H1 (cell line): ENCODE measurements around the gene LIMS1. TPM values are rescaled to one million over a fixed set of nuclear protein-coding genes. Genes with fewer than 3 reads are reported as not detected.

Experiments
- CTCF ChIA-PET: fragments of 300-600 bp; sonication (Branson Sonifier 250); formaldehyde crosslinking; loops from one replicate; lab custom pipeline; 2021; ENCODE audit not compliant: partially characterized antibody; lab: Charles Lee
- POLR2A ChIA-PET: fragments of 300-600 bp; sonication (Branson Sonifier 250); formaldehyde crosslinking; loops from one replicate; lab custom pipeline; 2021; ENCODE audit warnings: inconsistent platforms; ENCODE audit not compliant: partially characterized antibody; lab: Charles Lee
- DNase-seq, 2 experiments: peaks; one replicate each; pipeline versions ENCODE4 v3.0.0 to v3.0.0-alpha.2; 2010 to 2022; ENCODE audit warnings: low spot score in 2 of 2, low read depth in 1 of 2, mixed read lengths in 1 of 2
- FAIRE-seq: peaks from 2 replicates; lab custom pipeline; 2011; peaks lifted over from hg19 to GRCh38; lab: Jason Lieb, UNC
- H2AFZ ChIP-seq: 2 replicates; pipeline ENCODE4 v1.8.1; 2012; ENCODE audit warnings: low read length, inconsistent platforms
- H2AK5ac ChIP-seq: 2 replicates; pipeline ENCODE4 v1.6.1; 2013; ENCODE audit warnings: low read depth, low read length
- H2BK120ac ChIP-seq: replicated peaks from 2 replicates; pipeline ENCODE3; 2013; ENCODE audit warnings: low read depth, low read length, inconsistent platforms
- H2BK12ac ChIP-seq: 2 replicates; pipeline ENCODE4 v1.6.1; 2013; ENCODE audit warnings: low read depth, low read length
- H2BK15ac ChIP-seq: 2 replicates; pipeline ENCODE4 v1.6.1; 2013; ENCODE audit warnings: low read length
- H2BK20ac ChIP-seq: 2 replicates; pipeline ENCODE4 v1.6.1; 2013; ENCODE audit warnings: low read length
- H2BK5ac ChIP-seq: 2 replicates; pipeline ENCODE4 v1.6.1; 2013; ENCODE audit warnings: low read depth, low read length
- H3K14ac ChIP-seq: 2 replicates; pipeline ENCODE4 v1.6.1; 2013; ENCODE audit warnings: inconsistent platforms; ENCODE audit not compliant: insufficient read length
- H3K18ac ChIP-seq: 2 replicates; pipeline ENCODE4 v1.6.1; 2013; ENCODE audit warnings: low read length; ENCODE audit errors: extremely low read depth
- H3K23ac ChIP-seq: 2 replicates; pipeline ENCODE4 v1.6.1; 2013; ENCODE audit warnings: inconsistent platforms; ENCODE audit not compliant: insufficient read length
- H3K23me2 ChIP-seq: 2 replicates; pipeline ENCODE4 v1.6.1; 2013; ENCODE audit warnings: low read depth, low read length
- H3K27ac ChIP-seq: 2 replicates; pipeline ENCODE4 v1.6.1; 2011; ENCODE audit warnings: low read depth, low read length, inconsistent platforms
- H3K27me3 ChIP-seq, 4 experiments: replicated peaks in 1 of 4; 1 replicate in 1 of 4; 2 replicates in 3 of 4; pipeline versions ENCODE4 v1.6.1 to v1.8.1; 2011 to 2013; ENCODE audit warnings: low read length in 3 of 4, mild to moderate bottlenecking in 3 of 4, inconsistent platforms in 2 of 4, mixed read lengths in 2 of 4, moderate library complexity in 1 of 4; ENCODE audit not compliant: control insufficient read depth in 3 of 4, insufficient read depth in 3 of 4; ENCODE audit errors: extremely low read depth in 1 of 4
- H3K36me3 ChIP-seq, 4 experiments: 2 replicates each; pipeline versions ENCODE4 v1.6.1 to v1.8.1; 2011 to 2013; ENCODE audit warnings: mild to moderate bottlenecking in 4 of 4, low read length in 3 of 4, moderate library complexity in 2 of 4, control low read depth in 1 of 4, inconsistent platforms in 1 of 4; ENCODE audit not compliant: insufficient read depth in 4 of 4, control insufficient read depth in 2 of 4
- H3K4ac ChIP-seq: replicated peaks from 2 replicates; pipeline ENCODE3; 2013; ENCODE audit warnings: low read length, low read depth, mixed read lengths, inconsistent platforms; ENCODE audit not compliant: insufficient read length
- H3K4me1 ChIP-seq, 4 experiments: replicated peaks in 1 of 4; 1 replicate in 1 of 4; 2 replicates in 3 of 4; pipeline versions ENCODE4 v1.6.1 to v1.8.1; 2011 to 2013; ENCODE audit warnings: low read length in 3 of 4, inconsistent platforms in 2 of 4, mixed read lengths in 1 of 4; ENCODE audit not compliant: insufficient read depth in 4 of 4, control insufficient read depth in 3 of 4
- H3K4me2 ChIP-seq, 2 experiments: 2 replicates each; pipeline versions ENCODE4 v1.6.1 to v1.8.1; 2011 to 2013; ENCODE audit warnings: low read depth in 2 of 2, low read length in 2 of 2, control low read depth in 1 of 2, inconsistent platforms in 1 of 2, mild to moderate bottlenecking in 1 of 2; ENCODE audit not compliant: insufficient read depth in 1 of 2
- H3K4me3 ChIP-seq, 4 experiments: fragments of 200-600, 300-600 bp in 1 of 4; sonication (generic), shearing (Covaris generic), sonication (Bioruptor Twin) in 1 of 4; 2 replicates each; pipeline versions ENCODE4 v1.5.1 to v1.8.1; 2011 to 2016; ENCODE audit warnings: low read length in 4 of 4, low read depth in 3 of 4, control low read depth in 2 of 4, inconsistent platforms in 2 of 4, mild to moderate bottlenecking in 2 of 4, mixed read lengths in 1 of 4, moderate library complexity in 1 of 4; ENCODE audit not compliant: insufficient read depth in 2 of 4; ENCODE audit errors: extremely low read depth in 1 of 4
- H3K56ac ChIP-seq: replicated peaks from 2 replicates; pipeline ENCODE3; 2013; ENCODE audit warnings: low read depth, mild to moderate bottlenecking, mixed read lengths, low read length, inconsistent platforms; ENCODE audit not compliant: insufficient read length
- H3K79me1 ChIP-seq: 2 replicates; pipeline ENCODE4 v1.6.1; 2013; ENCODE audit warnings: low read depth, low read length, control low read depth
- H3K79me2 ChIP-seq, 2 experiments: 2 replicates each; pipeline versions ENCODE4 v1.6.1 to v1.8.1; 2012 to 2013; ENCODE audit warnings: low read length in 2 of 2, mild to moderate bottlenecking in 2 of 2, inconsistent platforms in 1 of 2; ENCODE audit not compliant: insufficient read depth in 2 of 2, control insufficient read depth in 1 of 2
- H3K9ac ChIP-seq, 4 experiments: replicated peaks in 1 of 4; 1 replicate in 1 of 4; 2 replicates in 3 of 4; pipeline versions ENCODE4 v1.6.1 to v1.8.1; 2011 to 2013; ENCODE audit warnings: low read depth in 3 of 4, low read length in 3 of 4, control low read depth in 2 of 4, mild to moderate bottlenecking in 2 of 4, moderate library complexity in 2 of 4, inconsistent platforms in 1 of 4; ENCODE audit errors: extremely low read depth in 1 of 4
- H3K9me3 ChIP-seq, 2 experiments: 2 replicates each; pipeline versions ENCODE4 v1.6.1 to v1.8.1; 2012 to 2013; ENCODE audit warnings: mild to moderate bottlenecking in 2 of 2, moderate library complexity in 2 of 2, control low read depth in 1 of 2, inconsistent platforms in 1 of 2, low read depth in 1 of 2, low read length in 1 of 2, mixed read lengths in 1 of 2; ENCODE audit not compliant: insufficient read depth in 2 of 2
- H4K20me1 ChIP-seq, 2 experiments: replicated peaks in 1 of 2; 2 replicates each; pipeline versions ENCODE3 to v1.8.1; 2011 to 2013; ENCODE audit warnings: inconsistent platforms in 2 of 2, low read length in 2 of 2, mild to moderate bottlenecking in 1 of 2; ENCODE audit not compliant: insufficient read depth in 2 of 2, control insufficient read depth in 1 of 2
- H4K5ac ChIP-seq: 2 replicates; pipeline ENCODE4 v1.6.1; 2013; ENCODE audit warnings: low read length, low read depth, mixed read lengths, inconsistent platforms; ENCODE audit not compliant: insufficient read length
- H4K8ac ChIP-seq: 2 replicates; pipeline ENCODE4 v1.8.0; 2013; ENCODE audit warnings: mild to moderate bottlenecking, moderate library complexity, low read length, inconsistent platforms; ENCODE audit not compliant: insufficient read depth; ENCODE audit errors: extremely low read depth
- H4K91ac ChIP-seq: replicated peaks from 2 replicates; pipeline ENCODE3; 2013; ENCODE audit warnings: low read length, mixed read lengths, inconsistent platforms; ENCODE audit not compliant: insufficient read length
- E2F6 ChIP-seq: IDR thresholded peaks from 2 replicates; pipeline ENCODE4 v1.6.1; 2012; ENCODE audit warnings: inconsistent platforms
- HDAC2 ChIP-seq, 2 experiments: fragments of 300-600 bp in 1 of 2; sonication (generic) in 1 of 2; IDR thresholded peaks; 2 replicates each; pipeline ENCODE4 v1.6.1; 2011 to 2012; ENCODE audit warnings: low read depth in 2 of 2, low read length in 2 of 2, mild to moderate bottlenecking in 2 of 2, moderate library complexity in 2 of 2, borderline replicate concordance in 1 of 2, inconsistent platforms in 1 of 2
- MAX ChIP-seq: IDR thresholded peaks from 2 replicates; pipeline ENCODE4 v1.6.1; 2012; ENCODE audit warnings: inconsistent platforms
- SIN3A ChIP-seq, 2 experiments: IDR thresholded peaks in 1 of 2; conservative IDR thresholded peaks in 1 of 2; 2 replicates each; pipeline ENCODE4 v1.6.1; 2011 to 2012; ENCODE audit warnings: low read length in 2 of 2, improper control_type of control experiment in 1 of 2, low read depth in 1 of 2, mild to moderate bottlenecking in 1 of 2
- USF2 ChIP-seq: IDR thresholded peaks from 2 replicates; pipeline ENCODE4 v1.6.1; 2011; ENCODE audit warnings: low read length, improper control_type of control experiment
- WGBS, 2 experiments: shearing (Covaris generic) in 1 of 2; methylation state at CpG; one replicate each; pipeline versions ENCODE4 v1.1.6 to v1.1.7; 2013 to 2015; ENCODE audit warnings: low lambda C conversion rate in 2 of 2, mixed read lengths in 2 of 2, inconsistent platforms in 1 of 2, low coverage in 1 of 2, missing lambda C conversion rate in 1 of 2; ENCODE audit not compliant: insufficient replicate concordance in 2 of 2, insufficient coverage in 1 of 2, insufficient read length in 1 of 2; ENCODE audit errors: extremely low coverage in 1 of 2, missing lambda C conversion rate in 1 of 2; 5-methylcytosine and 5-hydroxymethylcytosine counted together
- polyA plus RNA-seq, 7 experiments: library from polyadenylated mRNA; depleted of rRNA in 3 of 7; stranded (reverse) in 5 of 7; unstranded in 2 of 7; fragments of >200 nt in 5 of 7; fragments of 200-250 nt in 2 of 7; gene quantifications; 1 replicate in 5 of 7; 2 replicates in 1 of 7; 4 replicates in 1 of 7; pipeline versions ENCODE4 v1.2.1 to v1.2.3, GENCODE V29; 2011 to 2013; ENCODE audit warnings: missing spikeins in 2 of 7, mixed read lengths in 2 of 7
- total RNA-seq: library from RNA; stranded (reverse); fragmentation: NEBNext Ultra II Directional; extraction: Animal tissue kit (Norgen Biotek cat#: 25700); gene quantifications from 2 replicates; pipeline ENCODE4 v1.2.1, GENCODE V29; 2021

The LIMS1 gene
- total and polyA plus RNA-seq, 2 of the 8 experiments (the other 6 are each of a cell fraction or from before 2014, with no cell fraction given): 24.1 to 36.7 TPM

- Histone ChIP-seq H3K4me3 (no peak overlapping the region), H3K36me3 (no peaks in the 10 kb centered on the region), H3K56ac (no peak overlapping the region), H3K4ac (no peak overlapping the region), H2AK5ac (0 out of 2 replicates have a peak overlapping the region, but pooled peaks have one; percentile 2), H2BK12ac (no peak overlapping the region; the same call in 1 of the 2 replicates), H3K23me2 (no peaks in the 10 kb centered on the region), H3K27me3 (no peaks in the 10 kb centered on the region), H3K23ac (no peak overlapping the region), H2BK5ac (no peak overlapping the region), H2BK120ac (no peak overlapping the region), H3K9me3 (no peaks in the 10 kb centered on the region), H4K8ac (no peak overlapping the region), H4K91ac (no peak overlapping the region), H3K4me1 (peaks cover 0 to 4% (median 3%) of the 10 kb centered on the region in 4 experiments; a peak in 4 of 7 replicates), H3K27ac (no peak overlapping the region), H3K9ac (no peak overlapping the region), H3K79me1 (peaks cover 3% of the 10 kb centered on the region; the same call in 1 of the 2 replicates), H4K5ac (no peak overlapping the region), H3K4me2 (no peak overlapping the region), H2AFZ (no peak overlapping the region), H3K14ac (no peak overlapping the region), H4K20me1 (no peaks in the 10 kb centered on the region), H3K18ac (no peak overlapping the region), H2BK15ac (no peak overlapping the region), H3K79me2 (peaks cover 0 to 15% of the 10 kb centered on the region in 2 experiments; a peak in 2 of 4 replicates), H2BK20ac (no peak overlapping the region)
- TF ChIP-seq SIN3A (conservative IDR thresholded peaks at IDR 0.05 in 1 of 2, IDR thresholded peaks at IDR 0.05 in 1 of 2; ENCODE audit: low read depth in 1 of 2, low read length in 2 of 2) (no peak), USF2 (no peak), E2F6 (no peak), MAX (no peak), HDAC2 (IDR thresholded peaks at IDR 0.05; ENCODE audit: borderline replicate concordance in 1 of 2, low read depth in 2 of 2, low read length in 2 of 2) (no peak)
- 96% methylated on average over 4 of the region's 4 CpGs; no CpG with 5 or more reads in 1 of the 2 experiments for WGBS, 2 experiments
- ChIA-PET POLR2A (no interaction called here), CTCF (interaction anchor here (1.4 to 5.1 kb wide), 7 partner anchors 11 to 391 kb away, joined by 3 to 54 read pairs (median 6); no protein-coding TSS in a partner anchor)
- DNase-seq: no peak
- FAIRE-seq: no peak
Measured at GRCh38 chr2:108585436-108585835, 51.2 kb downstream of the LIMS1 start.
